ENCODE measurements around the gene SCN1A. TPM values are rescaled to one million over a fixed set of nuclear protein-coding genes. Genes with fewer than 3 reads are reported as not detected.

Gene SCN1A
- total and polyA plus RNA-seq, 2 of the 13 experiments (the other 11 are each of a cell fraction or from before 2014, with no cell fraction given) = 19.9 to 39.4 TPM

GRCh38 chr2:165957030-165957675 is 170.7 kb downstream of the SCN1A start:
- Histone ChIP-seq H2AFZ (ENCODE audit: low read length) (no peak overlapping the region), H3K79me2 (ENCODE audit: insufficient read depth, low read length) (peaks cover 12% of the 10 kb centered on the region), H3K4me3 (replicated peaks in 1 of 3; ENCODE audit: insufficient read depth in 1 of 3, low read depth in 2 of 3, low read length in 3 of 3) (no peak overlapping the region), H3K27me3 (ENCODE audit: control insufficient read depth in 1 of 2, insufficient read depth in 2 of 2, low read length in 2 of 2) (no peaks in the 10 kb centered on the region; a peak in 1 of 5 replicates), H3K27ac (ENCODE audit: extremely low read length, insufficient read depth, low read length) (no peak overlapping the region), H3K36me3 (replicated peaks in 1 of 2; ENCODE audit: control insufficient read depth in 1 of 2, insufficient read depth in 2 of 2, low read length in 2 of 2) (no peaks in the 10 kb centered on the region), H4K20me1 (ENCODE audit: insufficient read depth, low read length) (peaks cover 6% of the 10 kb centered on the region), H3K9me3 (ENCODE audit: low read length) (no peaks in the 10 kb centered on the region), H3K4me2 (ENCODE audit: low read depth, low read length) (no peak overlapping the region), H3K4me1 (ENCODE audit: insufficient read depth, low read length) (peaks cover 17% of the 10 kb centered on the region), H3K9ac (ENCODE audit: insufficient read depth, low read depth, low read length) (no peak overlapping the region)
- no peak for TF ChIP-seq ZNF564 (CRISPR knock-in tag; IDR thresholded peaks at IDR 0.05)
- TF ChIP-seq, protein P1, sequence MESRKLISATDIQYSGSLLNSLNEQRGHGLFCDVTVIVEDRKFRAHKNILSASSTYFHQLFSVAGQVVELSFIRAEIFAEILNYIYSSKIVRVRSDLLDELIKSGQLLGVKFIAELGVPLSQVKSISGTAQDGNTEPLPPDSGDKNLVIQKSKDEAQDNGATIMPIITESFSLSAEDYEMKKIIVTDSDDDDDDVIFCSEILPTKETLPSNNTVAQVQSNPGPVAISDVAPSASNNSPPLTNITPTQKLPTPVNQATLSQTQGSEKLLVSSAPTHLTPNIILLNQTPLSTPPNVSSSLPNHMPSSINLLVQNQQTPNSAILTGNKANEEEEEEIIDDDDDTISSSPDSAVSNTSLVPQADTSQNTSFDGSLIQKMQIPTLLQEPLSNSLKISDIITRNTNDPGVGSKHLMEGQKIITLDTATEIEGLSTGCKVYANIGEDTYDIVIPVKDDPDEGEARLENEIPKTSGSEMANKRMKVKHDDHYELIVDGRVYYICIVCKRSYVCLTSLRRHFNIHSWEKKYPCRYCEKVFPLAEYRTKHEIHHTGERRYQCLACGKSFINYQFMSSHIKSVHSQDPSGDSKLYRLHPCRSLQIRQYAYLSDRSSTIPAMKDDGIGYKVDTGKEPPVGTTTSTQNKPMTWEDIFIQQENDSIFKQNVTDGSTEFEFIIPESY (CRISPR knock-in tag; IDR thresholded peaks at IDR 0.05) = 0 out of 2 replicates have a peak, but pooled peaks have one; percentile 16
- in situ Hi-C loops (cut with HindIII; ENCODE audit: extremely low pct_ligation_motif_present, low pct_unique_long_range_greater_than_20kb) (no loop called here), intact Hi-C loops (cut with micrococcal nuclease; ENCODE audit: unreplicated experiment) (no loop called here)
- no TSS peak for BruUV-seq (replicated peaks)
- DNase-seq (ENCODE audit: low spot score) (no peak), ATAC-seq (no peak), FAIRE-seq (no peak)
- CTCF ChIA-PET (ENCODE audit: low intra/inter-chr PET ratio, low total read pairs) = no interaction called here
- POLR2A ChIA-PET = no interaction called here
- 93% methylated on average over 33 of the region's 60 CpGs for WGBS (ENCODE audit: low lambda C conversion rate)
